LNCAP (cell line): ENCODE results near the gene ZNF865.

Experiments used
- TF ChIP-seq, protein P1 (sequence below): fragments of 450-650 bp; IDR thresholded peaks from 2 replicates; pipeline ENCODE4 v1.5.1; 2017; ENCODE audit warnings: mild to moderate bottlenecking

The ZNF865 gene

DNA sequence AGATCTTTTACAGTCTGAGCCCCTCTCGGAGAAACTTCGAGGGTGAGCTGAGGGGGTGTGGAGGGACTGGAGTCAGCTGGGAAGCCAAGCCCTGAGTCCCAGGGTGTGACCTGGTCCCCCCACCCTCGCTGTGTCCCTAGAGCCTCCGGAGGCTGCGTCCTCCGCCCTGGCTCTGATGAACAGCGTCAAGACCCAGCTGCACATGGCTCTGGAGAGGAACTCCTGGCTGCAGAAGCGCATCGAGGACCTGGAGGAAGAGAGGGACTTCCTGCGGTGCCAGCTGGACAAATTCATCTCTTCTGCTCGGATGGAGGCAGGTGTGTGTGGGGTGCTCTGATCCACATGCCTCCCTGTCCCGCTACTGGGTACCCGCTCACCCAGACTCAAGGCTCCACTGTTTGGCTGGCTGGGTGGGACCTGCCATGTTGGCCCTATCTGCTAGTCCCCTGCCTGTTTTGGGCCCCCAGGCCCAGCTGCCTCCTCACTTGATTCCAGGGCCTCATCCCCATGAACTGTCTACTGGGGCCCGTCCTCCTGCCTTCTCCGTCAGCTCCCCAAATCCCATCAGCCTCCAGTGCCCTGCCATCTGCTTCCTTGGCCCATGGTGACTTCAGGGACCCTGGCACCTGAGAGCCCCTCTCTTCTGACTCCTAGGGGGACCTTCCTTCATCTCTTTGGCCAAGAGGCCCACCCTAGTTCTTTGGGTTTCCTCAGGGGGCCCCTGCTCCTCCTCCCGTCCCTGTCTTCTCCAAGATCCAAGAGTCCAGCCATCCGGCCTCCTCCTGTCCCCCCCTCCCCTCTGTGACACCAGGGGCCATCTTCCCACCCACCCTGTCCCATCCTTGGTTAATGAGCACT, 44.0 kb downstream of the ZNF865 start:
- TF ChIP-seq, protein P1, sequence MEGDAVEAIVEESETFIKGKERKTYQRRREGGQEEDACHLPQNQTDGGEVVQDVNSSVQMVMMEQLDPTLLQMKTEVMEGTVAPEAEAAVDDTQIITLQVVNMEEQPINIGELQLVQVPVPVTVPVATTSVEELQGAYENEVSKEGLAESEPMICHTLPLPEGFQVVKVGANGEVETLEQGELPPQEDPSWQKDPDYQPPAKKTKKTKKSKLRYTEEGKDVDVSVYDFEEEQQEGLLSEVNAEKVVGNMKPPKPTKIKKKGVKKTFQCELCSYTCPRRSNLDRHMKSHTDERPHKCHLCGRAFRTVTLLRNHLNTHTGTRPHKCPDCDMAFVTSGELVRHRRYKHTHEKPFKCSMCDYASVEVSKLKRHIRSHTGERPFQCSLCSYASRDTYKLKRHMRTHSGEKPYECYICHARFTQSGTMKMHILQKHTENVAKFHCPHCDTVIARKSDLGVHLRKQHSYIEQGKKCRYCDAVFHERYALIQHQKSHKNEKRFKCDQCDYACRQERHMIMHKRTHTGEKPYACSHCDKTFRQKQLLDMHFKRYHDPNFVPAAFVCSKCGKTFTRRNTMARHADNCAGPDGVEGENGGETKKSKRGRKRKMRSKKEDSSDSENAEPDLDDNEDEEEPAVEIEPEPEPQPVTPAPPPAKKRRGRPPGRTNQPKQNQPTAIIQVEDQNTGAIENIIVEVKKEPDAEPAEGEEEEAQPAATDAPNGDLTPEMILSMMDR: no peak

DNA sequence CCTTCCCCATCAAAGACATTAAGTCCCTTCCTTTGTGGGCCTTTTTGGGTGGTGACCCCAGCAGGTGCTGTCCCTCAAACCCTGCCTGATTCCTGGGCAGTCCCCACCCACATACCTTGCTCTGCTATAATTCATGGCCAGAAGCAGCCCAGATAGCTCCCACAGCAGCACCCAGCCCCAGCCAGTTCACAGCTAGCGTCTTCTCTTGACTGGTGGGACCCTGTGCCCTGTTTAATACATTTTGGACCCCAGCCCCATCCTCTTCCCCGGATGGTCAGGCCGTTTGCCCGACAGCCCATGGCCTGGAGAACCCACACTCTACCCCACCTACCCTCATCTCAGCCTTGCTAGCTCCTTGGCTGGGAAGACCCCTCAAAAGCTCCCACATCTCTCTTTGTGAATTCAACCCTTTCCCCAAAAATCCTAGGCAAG, 44.7 kb downstream of the ZNF865 start:
- TF ChIP-seq, protein P1: no peak

DNA sequence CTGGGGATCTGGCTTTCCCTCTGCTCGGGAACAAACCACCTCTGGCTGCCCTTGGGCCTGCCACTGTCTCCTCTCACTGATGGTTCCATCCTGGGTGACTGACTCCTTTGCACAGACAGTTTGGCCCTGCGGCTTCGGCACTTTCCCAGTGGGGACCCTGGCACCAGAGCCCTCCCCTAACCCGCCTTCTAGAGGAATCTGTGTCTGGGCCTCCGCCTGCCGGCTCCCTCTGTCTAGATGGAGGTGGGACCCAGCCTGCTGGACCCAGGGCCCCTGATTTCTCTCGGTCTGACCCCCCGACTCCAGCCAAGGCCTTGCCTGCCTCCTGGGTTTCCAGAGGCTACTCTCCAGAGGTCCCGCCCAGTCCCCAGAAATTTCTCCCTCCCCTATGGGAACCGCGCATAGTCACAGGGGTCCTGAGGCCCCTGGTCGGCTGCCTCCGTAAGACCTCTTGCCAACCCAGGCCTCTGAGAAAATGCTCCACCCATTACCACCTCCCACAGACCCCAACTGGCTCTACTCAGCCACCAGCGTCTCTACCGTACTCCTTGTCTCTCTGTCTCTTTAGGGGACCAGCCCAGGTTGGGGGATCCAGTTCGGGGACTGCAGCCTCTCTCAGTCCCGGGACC, 45.3 kb downstream of the ZNF865 start:
- TF ChIP-seq, protein P1: no peak

DNA sequence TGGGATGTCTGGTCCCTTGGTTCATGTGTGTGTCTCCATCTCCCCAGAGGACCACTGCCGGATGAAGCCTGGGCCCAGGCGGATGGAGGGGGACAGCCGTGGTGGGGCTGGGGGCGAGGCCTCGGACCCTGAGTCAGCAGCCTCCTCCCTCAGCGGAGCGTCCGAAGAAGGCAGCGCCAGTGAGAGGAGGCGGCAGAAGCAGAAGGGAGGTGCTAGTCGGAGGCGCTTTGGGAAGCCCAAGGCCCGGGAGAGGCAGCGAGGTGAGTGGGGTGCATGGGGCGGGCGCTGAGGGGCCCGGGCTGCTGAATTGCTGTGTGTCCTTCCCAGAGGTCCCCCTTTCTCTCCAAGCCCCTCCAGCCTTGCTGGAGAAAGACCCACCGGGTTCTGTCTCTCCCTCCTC, 45.8 kb downstream of the ZNF865 start:
- TF ChIP-seq, protein P1: no peak

DNA sequence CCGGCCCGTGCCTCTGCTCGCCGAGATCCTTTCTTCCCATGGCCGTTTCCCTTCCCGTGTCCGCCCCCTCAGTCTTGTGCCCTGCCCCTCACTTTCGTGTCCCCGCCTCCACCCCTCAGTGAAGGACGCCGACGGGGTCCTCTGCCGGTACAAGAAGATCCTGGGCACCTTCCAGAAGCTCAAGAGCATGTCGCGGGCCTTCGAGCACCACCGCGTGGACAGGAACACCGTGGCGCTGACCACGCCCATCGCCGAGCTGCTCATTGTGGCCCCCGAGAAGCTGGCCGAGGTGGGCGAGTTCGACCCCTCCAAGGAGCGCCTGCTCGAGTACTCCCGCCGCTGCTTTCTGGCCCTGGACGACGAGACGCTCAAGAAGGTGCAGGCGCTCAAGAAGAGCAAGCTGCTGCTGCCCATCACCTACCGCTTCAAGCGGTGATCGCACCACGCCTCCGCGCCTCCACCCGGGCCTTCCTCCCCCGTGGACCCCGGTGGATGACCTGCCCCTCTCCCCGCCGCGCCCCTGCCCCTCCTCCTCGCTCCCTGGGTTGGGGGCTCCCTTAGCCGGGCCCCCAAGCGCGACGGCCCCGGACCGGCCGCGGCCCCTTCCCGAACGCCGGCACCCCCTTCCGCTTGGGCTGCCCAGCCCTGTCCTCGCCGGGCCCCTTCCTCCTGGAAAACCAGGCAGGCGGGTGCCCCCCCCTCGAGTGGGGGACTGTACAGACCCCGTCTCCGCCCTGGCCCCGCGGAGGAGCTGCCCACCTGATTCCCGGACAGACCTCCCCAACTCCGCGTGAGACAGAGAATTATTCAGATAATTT, 47.1 kb downstream of the ZNF865 start:
- TF ChIP-seq, protein P1: no peak

DNA sequence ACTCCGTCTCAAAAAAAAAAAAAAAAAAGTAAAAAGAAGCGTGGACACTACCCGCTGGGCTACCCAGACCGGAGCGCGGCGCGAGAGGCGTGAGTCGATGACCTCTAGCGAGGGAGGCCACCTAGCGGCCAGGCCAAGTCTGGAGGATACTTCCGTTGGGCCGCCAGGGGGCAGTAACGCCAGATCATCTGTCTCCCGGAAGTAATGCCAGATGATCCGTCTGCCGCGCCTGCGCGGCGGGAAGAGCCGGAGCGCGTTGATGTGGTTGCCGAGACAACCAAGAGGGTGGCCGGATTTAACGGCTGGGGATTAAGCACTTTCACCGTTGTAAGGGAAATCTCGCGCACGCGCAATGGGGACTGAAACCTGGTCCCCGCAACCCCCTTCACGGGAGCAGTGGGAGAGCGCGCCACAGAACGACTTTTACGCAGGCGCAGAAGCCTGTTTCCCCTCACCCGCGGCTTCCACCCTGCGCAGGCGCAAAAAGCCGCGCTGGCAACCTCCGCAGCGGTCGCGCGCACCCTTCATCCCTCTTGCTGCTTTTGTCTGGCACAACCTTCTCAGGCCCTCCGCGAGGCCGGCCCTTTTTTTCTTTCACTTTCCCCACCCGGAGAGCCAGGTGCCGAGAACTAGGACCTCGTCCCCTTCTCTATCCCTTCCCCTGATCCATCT, 48.3 kb downstream of the ZNF865 start:
- TF ChIP-seq, protein P1: peak; percentile 94

DNA sequence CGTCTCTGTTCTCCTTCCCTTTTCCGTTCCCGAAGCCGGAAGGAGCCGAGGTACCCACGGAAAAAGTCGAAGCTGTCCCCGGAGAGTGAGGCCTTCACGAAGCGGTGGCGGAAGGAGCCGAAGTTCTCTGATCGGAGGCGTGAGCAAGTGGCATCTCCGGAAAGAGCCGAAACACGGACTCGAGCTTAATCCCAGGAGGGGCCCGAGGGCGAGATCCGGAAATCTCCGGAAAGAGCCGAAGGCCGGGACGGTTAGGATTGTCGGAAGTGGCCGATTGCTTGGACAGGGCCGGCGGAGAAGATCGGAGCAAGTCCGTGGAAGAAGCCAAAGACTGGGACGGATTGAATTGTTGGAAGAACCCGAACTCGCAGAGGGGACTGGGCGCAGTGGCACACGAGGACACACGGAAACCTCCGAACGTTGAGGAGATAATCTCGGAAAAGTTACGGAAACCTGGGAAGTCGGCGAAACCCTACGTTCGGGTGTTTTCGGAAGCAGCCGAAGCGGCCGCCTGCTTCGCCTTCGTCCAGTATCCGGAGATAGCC, 48.9 kb downstream of the ZNF865 start:
- TF ChIP-seq, protein P1: no peak
